GM21360 (cell line): ENCODE results near the gene PALM.
"Not testable (repeated sequence)": the region's sequence is repeated elsewhere in the genome, so short reads cannot be mapped to it uniquely, and the experiment has no call there.

ENCODE experiments used
- ATAC-seq: cut with Tn5 transposase; IDR thresholded peaks from one replicate; pipeline ENCODE4 v1.9.1; 2021; ENCODE audit warnings: mild to moderate bottlenecking, moderate library complexity; ENCODE audit not compliant: unreplicated experiment

PALM gene

GRCh38 chr19:729965-730668, 21.4 kb downstream of the PALM start:
- ATAC-seq: no peak

GRCh38 chr19:731000-731399, 22.3 kb downstream of the PALM start:
- ATAC-seq: no peak

GRCh38 chr19:732148-733069, 23.7 kb downstream of the PALM start:
- no peak for ATAC-seq

- no peak for ATAC-seq
Observed at GRCh38 chr19:734716-735115, 26.0 kb downstream of the PALM start.

GRCh38 chr19:736125-736524, 27.4 kb downstream of the PALM start:
- ATAC-seq: no peak

- no peak for ATAC-seq
Observed at GRCh38 chr19:737591-738093, 28.9 kb downstream of the PALM start.

- no peak for ATAC-seq
Observed at GRCh38 chr19:738509-739128, 29.9 kb downstream of the PALM start.

- no peak for ATAC-seq
Observed at GRCh38 chr19:739998-740715, 31.4 kb downstream of the PALM start.

- ATAC-seq: not testable (repeated sequence)
Observed at GRCh38 chr19:740816-741505, 32.2 kb downstream of the PALM start.

GRCh38 chr19:741506-742131, 32.9 kb downstream of the PALM start:
- ATAC-seq: no peak

GRCh38 chr19:742540-743075, 33.9 kb downstream of the PALM start:
- no peak for ATAC-seq

- no peak for ATAC-seq
Observed at GRCh38 chr19:743168-743687, 34.5 kb downstream of the PALM start.

GRCh38 chr19:745138-745537, 36.4 kb downstream of the PALM start:
- ATAC-seq: not testable (repeated sequence)

- no peak for ATAC-seq
Observed at GRCh38 chr19:746208-746819, 37.6 kb downstream of the PALM start.

- ATAC-seq: no peak
Observed at GRCh38 chr19:746956-747355, 38.2 kb downstream of the PALM start.

- no peak for ATAC-seq
Observed at GRCh38 chr19:747432-748273, 38.9 kb downstream of the PALM start.

GRCh38 chr19:748274-748598, 39.5 kb downstream of the PALM start:
- ATAC-seq: no peak

- no peak for ATAC-seq
Observed at GRCh38 chr19:749811-750210, 41.1 kb downstream of the PALM start.
